OCI-LY1 (cell line): ENCODE measurements around the gene PGRMC2.

Source experiments
- CTCF ChIP-seq: fragments of 200-600 bp; sonication (generic), shearing (Covaris generic); IDR thresholded peaks from 2 replicates; pipeline ENCODE4 v1.5.1; 2017; ENCODE audit warnings: mild to moderate bottlenecking, antibody characterized with exemption, low read length, moderate library complexity, mixed read lengths
- EZH2 ChIP-seq: fragments of 200-600 bp; sonication (generic), shearing (Covaris generic); IDR thresholded peaks from 2 replicates; pipeline ENCODE4 v1.8.0; 2017; ENCODE audit warnings: borderline replicate concordance, mixed run types, mild to moderate bottlenecking, antibody characterized with exemption, low read length, moderate library complexity, mixed read lengths

- no peak for TF ChIP-seq CTCF
- no peak for TF ChIP-seq EZH2
These were observed 16.1 kb downstream of the PGRMC2 start for GRCh38 chr4:128271551-128271950.
